ENCODE results near the gene EVI5L.

EVI5L gene

DNA sequence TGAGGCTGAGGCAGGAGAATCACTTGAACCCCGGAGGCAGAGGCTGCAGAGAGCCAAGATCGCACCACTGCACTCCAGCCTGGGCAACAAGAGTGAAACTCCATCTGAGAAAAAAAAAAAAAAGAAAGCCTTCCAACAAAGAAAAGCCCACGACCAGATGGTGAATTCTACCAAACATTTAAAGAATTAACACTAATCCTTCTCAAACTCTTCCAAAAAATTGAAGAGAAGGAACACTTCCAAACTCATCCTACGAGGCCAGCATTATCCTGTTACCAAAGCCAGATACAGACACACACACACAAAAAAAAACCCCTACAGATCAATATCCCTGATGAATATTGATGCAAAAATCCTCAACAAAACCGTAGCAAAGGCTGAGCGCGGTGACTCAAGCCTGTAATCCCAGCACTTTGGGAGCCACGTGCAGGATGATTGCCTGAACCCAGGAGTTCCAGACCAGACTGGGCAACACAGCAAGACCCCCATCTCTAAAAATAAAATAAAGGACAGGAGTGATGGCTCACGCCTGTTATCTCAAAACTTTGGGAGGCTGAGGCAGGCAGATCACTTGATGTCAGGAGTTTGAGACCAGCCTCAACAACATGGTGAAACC, 6.2 kb upstream of the EVI5L start:
- Mint-ChIP-seq H3K27ac (no peak overlapping the region), H3K36me3 (no peaks in the 10 kb centered on the region), H3K27me3 (peaks cover 29 to 30% of the 10 kb centered on the region in 2 donors), H3K4me1 (peaks cover 11 to 16% of the 10 kb centered on the region in 2 donors), H3K9me3 (no peaks in the 10 kb centered on the region), H3K4me3 (no peak overlapping the region)
- ATAC-seq (replicated peaks) (no peak), DNase-seq (no peak)

DNA sequence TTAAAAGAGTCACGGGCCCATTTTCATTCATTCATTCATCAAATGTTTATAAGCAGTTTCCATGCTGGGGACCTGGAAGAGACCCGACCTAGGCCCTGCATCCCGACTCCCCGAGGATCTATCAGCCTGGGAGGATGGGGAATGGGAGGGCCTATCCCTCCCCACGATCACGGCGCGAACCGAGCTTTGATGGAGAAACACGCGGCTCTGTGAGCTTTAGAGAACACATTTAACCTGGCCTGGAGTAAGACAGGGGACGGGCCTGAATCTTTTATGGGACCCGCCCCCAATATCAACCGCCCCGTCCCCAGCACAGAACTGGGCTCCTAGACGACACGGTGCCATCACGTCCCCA, 875 bp upstream of the EVI5L start:
- H3K27me3 Mint-ChIP-seq: peaks cover 0 to 8% of the 10 kb centered on the region in 2 donors
- no peak for ATAC-seq (replicated peaks)

DNA sequence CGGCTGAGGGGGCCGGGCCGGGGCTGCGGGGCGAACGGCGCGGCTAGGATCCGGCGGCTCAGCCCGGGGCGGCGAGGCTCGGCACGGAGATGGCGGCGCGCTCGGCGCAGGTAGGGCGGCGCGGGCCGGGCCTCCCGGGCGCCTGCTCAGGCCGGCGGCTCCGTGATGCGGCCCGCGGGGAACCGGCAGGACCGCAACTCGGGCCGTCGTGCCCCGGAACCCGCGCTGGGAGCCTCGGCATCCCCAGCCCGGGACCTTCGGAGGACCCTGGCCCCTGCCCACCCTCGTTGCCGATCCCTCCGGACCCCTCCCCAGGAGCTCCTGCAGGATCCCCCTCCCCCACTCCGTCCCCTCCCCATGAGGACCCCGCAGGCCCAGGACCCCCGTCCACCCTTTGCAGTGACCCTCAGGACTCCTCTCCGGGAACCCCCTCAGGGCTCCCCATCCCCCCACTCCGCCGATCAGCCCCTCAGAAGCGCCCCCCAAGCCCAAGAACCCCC, 304 bp downstream of the EVI5L start:
- DNase-seq: no peak
- Mint-ChIP-seq H3K36me3 (no peaks in the 10 kb centered on the region), H3K27me3 (peaks cover 0 to 8% of the 10 kb centered on the region in 2 donors), H3K4me3 (peak overlapping the region; percentile 87 to 88), H3K27ac (no peak overlapping the region), H3K9me3 (no peaks in the 10 kb centered on the region), H3K4me1 (peaks cover 22 to 37% of the 10 kb centered on the region in 2 donors)
- peak; percentile 11 to 18 for ATAC-seq (replicated peaks)

More for the DNA sequence above, 875 bp upstream of the EVI5L start:
- Mint-ChIP-seq H3K4me1 (peaks cover 22 to 37% of the 10 kb centered on the region in 2 donors), H3K4me3 (peak overlapping the region; percentile 87 to 88), H3K27ac (peak overlapping the region; percentile 93), H3K9me3 (no peaks in the 10 kb centered on the region), H3K36me3 (no peaks in the 10 kb centered on the region)
- DNase-seq: no peak

DNA sequence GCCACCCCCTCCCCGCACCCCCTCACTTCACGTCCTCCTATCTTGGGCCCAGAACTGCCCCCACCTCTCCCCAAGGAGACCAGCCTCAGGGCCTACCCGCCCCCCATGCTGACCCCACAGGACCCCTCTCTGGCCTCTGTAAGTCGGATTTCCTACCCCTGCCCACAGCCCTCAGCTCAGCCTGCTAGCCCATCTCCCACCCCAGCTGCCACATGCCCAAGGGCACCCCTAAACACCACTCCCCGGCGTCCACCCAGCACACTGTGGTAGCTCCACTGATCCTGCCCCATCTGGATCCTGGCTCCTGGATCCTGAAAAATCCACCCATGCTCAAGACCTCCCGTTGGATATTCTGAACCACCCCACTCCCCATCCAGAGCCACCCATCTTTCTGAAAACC, 805 bp downstream of the EVI5L start:
- H3K4me1 Mint-ChIP-seq: peaks cover 22 to 39% of the 10 kb centered on the region in 2 donors
- H3K27me3 Mint-ChIP-seq: peaks cover 0 to 8% of the 10 kb centered on the region in 2 donors
- peak overlapping the region; percentile 85 to 87 for H3K4me3 Mint-ChIP-seq
- H3K9me3 Mint-ChIP-seq: no peaks in the 10 kb centered on the region
- DNase-seq: no peak
- no peak for ATAC-seq (replicated peaks)
- no peaks in the 10 kb centered on the region for H3K36me3 Mint-ChIP-seq
- peak overlapping the region; percentile 82 for H3K27ac Mint-ChIP-seq

DNA sequence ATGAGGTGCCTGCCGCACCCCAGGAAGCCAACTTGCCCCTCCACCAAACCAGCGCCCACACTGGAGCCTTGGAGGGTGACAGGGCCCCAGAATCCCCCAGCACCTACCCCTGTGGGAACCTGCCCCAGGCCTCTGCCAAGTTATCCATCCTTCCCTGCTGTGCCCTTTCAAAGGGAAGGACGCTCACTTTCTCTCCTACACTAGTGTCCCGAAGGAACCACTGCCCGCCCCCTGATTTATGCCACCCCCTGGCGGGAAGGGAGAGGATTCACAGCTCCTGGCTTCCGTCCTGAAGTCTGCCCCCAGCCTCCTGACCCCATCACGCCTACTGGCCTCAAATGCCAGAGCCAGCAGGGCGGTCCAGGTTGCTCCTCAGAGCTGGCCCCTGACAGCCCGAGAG, 1.4 kb downstream of the EVI5L start:
- ATAC-seq (replicated peaks) (no peak), DNase-seq (no peak)
- H3K4me3 Mint-ChIP-seq: peak overlapping the region; percentile 85 to 87
- peaks cover 0 to 7% of the 10 kb centered on the region in 2 donors for H3K27me3 Mint-ChIP-seq
- H3K9me3 Mint-ChIP-seq: no peaks in the 10 kb centered on the region
- H3K4me1 Mint-ChIP-seq: peaks cover 22 to 42% of the 10 kb centered on the region in 2 donors
- H3K27ac Mint-ChIP-seq: peak overlapping the region; percentile 82
- H3K36me3 Mint-ChIP-seq: no peaks in the 10 kb centered on the region

DNA sequence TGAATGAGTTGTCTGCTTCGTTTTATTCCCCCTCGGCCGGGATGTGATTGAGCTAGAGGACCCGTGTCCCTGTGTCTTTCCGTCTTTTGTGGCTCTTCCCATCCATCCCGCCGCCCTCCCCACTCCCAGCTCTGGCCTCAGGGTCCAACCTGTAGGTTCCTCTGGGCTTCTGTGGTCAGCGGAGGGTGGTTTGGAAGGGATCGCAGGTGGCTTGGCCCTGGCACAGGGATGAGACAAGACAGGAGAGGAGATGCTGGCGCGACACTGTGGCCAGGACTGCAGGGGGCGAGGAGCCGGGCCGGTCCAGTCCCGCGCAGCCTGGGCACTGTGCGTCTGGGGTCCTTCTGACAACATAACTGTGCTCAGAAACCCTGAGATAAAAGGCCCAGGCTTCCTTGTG, 2.0 kb downstream of the EVI5L start:
- Mint-ChIP-seq H3K36me3 (no peaks in the 10 kb centered on the region), H3K4me3 (no peak overlapping the region), H3K9me3 (no peaks in the 10 kb centered on the region), H3K4me1 (peaks cover 22 to 42% of the 10 kb centered on the region in 2 donors), H3K27ac (no peak overlapping the region), H3K27me3 (peaks cover 0 to 4% of the 10 kb centered on the region in 2 donors)
- DNase-seq (no peak), ATAC-seq (replicated peaks) (no peak)

DNA sequence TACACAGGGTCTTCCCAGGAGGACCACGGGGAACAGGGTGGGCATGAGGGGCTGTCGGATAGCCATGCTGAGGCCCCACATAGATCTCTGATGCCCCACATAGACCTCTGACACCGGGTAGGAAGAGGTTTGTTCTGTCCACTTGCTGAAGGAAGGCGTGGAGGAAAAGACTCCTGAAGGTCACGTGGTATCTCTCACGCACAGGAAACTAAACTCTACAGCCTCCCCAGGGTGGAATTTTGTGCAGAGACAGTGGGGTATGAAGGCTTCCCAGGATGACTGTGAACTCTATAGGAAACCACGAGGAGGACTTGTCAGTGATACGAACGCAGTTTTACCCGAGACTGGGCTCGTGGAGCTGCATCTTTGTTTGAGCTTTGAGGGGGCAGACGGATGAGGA, 2.8 kb downstream of the EVI5L start:
- H3K4me3 Mint-ChIP-seq: no peak overlapping the region
- H3K9me3 Mint-ChIP-seq: no peaks in the 10 kb centered on the region
- peaks cover 22 to 42% of the 10 kb centered on the region in 2 donors for H3K4me1 Mint-ChIP-seq

DNA sequence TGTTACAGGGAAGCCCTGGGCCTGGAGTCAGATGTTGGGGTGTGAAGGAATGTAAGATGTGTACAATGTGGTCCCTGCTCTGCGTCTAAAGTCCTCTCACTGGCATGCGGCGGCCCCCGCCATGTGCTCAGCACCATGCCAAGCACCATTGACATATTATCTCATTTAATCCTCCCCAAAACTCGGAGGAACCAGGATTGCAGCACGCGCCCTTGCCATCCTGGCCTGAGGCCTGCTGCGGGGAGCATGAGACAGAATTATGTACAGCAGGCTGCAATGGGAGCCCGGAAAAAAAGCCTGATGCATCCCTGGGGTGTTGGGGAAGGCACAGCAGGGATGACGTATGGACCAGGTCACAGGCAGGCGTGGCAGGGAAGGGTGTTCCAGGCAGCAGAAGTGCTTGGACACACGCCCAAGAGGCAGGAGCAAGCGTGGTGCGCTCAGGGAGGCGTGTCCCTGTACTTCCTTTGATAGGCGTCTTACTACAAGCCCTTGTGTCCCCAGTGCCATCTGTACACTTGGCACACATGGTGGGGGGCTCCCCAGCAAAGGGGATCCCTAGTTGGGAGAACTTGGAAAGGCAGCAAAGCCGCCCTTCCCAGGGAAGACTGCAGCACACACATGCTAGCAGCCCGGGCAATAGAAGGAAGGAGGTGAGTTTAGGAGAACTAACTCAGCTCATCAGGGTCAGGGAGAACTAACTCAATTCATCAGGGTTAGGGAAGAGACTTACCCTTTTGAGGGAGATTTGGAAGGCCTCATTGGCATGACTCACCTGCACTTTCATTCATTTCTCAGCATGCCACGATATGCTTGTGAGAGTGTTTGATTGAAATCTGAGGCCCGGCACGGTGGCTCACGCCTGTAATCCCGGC, 3.4 kb downstream of the EVI5L start:
- H3K36me3 Mint-ChIP-seq: no peaks in the 10 kb centered on the region
- ATAC-seq (replicated peaks) (no peak), DNase-seq (no peak)
- peaks cover 22 to 42% of the 10 kb centered on the region in 2 donors for H3K4me1 Mint-ChIP-seq
- H3K27ac Mint-ChIP-seq: no peak overlapping the region
- H3K27me3 Mint-ChIP-seq: peaks cover 0 to 4% of the 10 kb centered on the region in 2 donors
- no peak overlapping the region for H3K4me3 Mint-ChIP-seq
- no peaks in the 10 kb centered on the region for H3K9me3 Mint-ChIP-seq

More for the DNA sequence above, 2.8 kb downstream of the EVI5L start:
- Mint-ChIP-seq H3K27ac (no peak overlapping the region), H3K27me3 (peaks cover 0 to 4% of the 10 kb centered on the region in 2 donors), H3K36me3 (no peaks in the 10 kb centered on the region)
- no peak for DNase-seq
- no peak for ATAC-seq (replicated peaks)

DNA sequence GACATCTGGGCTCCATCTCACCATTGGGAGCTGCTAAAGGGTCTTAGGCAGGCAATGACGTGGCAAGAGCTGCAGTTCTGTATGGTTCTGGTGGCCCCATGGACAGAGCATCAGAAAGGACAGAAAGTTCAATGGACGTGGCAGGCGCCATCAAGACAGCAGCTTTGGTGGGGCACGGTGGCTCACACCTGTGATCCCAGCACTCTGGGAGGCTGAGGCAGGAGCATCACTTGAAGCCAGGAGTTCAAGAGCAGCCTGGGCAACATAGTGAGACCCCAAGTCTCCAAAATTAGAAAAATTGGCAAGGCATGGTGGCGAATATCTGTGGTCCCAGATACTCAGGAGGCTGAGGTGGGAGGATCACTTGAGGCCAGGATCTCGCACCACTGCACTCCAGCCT, 9.5 kb downstream of the EVI5L start:
- H3K4me1 Mint-ChIP-seq: peaks cover 0 to 5% of the 10 kb centered on the region in 2 donors
- no peak overlapping the region for H3K4me3 Mint-ChIP-seq
- H3K27ac Mint-ChIP-seq: no peak overlapping the region
- no peaks in the 10 kb centered on the region for H3K27me3 Mint-ChIP-seq
- no peak for DNase-seq
- ATAC-seq (replicated peaks): no peak
- H3K9me3 Mint-ChIP-seq: no peaks in the 10 kb centered on the region
- H3K36me3 Mint-ChIP-seq: no peaks in the 10 kb centered on the region

DNA sequence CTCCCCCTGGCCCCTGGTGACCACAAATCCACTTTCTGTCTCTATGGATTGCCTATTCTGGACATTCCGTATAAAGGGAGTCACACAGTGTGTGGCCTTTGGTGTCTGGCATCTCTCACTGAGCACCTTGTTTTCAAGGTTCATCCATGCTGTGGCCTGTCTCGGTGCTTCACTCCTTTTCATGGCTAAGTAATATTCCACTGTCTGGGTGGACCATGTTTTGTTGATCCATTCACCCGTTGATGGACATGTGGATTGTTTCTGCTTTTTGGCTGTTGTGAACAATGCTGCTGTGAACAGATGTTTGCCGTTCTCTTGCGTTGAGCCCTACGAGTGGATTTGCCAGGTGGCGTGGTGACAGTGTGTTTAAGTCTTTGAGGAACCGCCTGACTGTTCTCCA, 10.6 kb downstream of the EVI5L start:
- H3K27ac Mint-ChIP-seq: no peak overlapping the region
- H3K27me3 Mint-ChIP-seq: no peaks in the 10 kb centered on the region
- ATAC-seq (replicated peaks) (no peak), DNase-seq (no peak)
- H3K4me3 Mint-ChIP-seq: no peak overlapping the region
- peaks cover 0 to 2% of the 10 kb centered on the region in 2 donors for H3K36me3 Mint-ChIP-seq
- peaks cover 0 to 5% of the 10 kb centered on the region in 2 donors for H3K4me1 Mint-ChIP-seq
- H3K9me3 Mint-ChIP-seq: no peaks in the 10 kb centered on the region

DNA sequence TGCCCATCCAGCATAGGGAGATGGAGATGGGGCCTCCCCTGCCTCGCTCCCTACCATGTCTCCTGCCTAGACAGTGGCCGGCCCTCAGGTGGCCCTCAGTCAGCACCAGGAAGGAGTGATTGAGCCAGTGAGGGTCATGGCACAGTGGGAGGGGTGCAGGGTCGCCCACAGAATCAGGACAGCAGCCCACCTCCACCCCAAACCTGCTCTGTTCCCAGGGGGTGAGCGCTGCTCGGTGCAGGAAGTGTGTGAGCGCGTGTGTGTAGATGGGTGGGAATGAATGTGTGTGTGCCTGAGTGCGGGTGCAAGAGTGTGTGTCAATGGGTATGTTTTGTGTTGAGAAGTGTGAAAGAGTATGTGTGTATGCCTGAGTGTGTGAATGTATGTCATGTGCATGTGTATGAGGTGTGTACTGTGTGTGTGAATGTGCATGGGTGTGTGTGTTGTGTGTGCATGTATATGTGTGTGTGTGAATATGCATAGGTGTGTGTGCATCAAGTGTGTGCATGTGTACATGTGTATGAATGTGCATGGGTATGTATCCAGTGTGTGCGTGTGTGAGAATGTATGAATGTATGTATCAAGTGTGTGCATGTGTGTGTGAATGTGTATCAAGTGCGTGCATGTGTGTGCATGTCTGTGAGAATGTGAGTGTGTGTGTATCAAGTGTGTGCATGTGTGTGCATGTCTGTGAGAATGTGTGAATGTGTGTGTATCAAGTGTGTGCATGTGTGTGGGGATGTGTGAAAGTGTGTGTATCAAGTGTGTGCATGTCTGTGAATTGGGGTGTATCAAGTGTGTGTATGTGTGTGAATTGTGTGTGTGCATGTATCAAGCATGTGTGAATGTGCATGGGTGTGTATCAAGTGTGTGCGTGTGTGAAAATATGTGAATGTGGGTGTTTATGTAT, 12.0 kb downstream of the EVI5L start:
- Mint-ChIP-seq H3K4me3 (no peak overlapping the region), H3K9me3 (no peaks in the 10 kb centered on the region), H3K4me1 (no peaks in the 10 kb centered on the region), H3K27me3 (no peaks in the 10 kb centered on the region), H3K36me3 (peaks cover 0 to 2% of the 10 kb centered on the region in 2 donors), H3K27ac (no peak overlapping the region)
- ATAC-seq (replicated peaks): no peak
- DNase-seq: no peak

DNA sequence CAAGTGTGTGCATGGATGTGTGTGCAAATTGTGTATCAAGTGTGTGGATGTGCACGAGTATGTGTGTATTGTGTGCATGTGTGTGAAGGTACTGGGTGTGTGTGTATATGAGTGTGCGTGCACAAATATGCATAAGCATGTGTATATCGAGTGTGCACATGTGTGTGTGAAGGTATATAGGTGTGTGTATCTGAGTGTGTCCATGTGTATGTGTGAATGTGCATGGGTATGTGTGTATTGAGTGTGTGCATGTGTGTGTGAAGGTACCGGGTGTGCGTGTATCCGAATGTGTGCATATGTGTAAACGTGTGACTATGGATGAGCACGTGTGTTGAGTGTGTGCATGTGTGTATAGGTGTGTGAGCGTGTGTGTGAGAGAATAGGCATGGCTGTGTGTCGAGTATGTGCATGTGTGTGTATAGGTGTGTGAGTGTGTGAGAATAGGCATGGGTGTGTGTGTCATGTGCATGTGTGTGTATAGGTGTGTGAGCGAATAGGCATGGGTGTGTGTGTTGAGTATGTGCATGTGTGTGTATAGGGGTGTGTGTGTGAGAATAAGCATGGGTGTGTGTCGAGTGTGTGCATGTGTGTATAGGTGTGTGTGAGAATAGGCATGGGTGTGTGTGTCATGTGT, 12.8 kb downstream of the EVI5L start:
- Mint-ChIP-seq H3K36me3 (peaks cover 0 to 2% of the 10 kb centered on the region in 2 donors), H3K27ac (no peak overlapping the region)

DNA sequence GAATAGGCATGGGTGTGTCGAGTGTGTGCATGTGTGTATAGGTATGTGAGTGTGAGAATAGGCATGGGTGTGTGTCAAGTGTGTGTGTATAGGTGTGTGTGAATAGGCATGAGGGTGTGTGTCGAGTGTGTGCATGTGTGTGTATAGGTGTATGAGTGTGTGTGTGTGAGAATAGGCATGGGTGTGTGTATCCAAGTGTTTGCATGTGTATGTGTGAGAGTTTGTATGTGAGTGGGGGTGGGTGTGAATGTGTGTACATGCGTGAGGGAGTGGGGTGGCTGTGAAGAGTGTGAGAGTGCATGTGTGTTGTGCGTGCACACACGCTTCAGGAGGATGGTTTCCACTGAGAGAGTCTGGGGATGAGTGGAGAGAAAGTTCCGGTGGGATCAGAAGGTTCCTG, 13.5 kb downstream of the EVI5L start:
- no peak overlapping the region for H3K27ac Mint-ChIP-seq
- no peaks in the 10 kb centered on the region for H3K9me3 Mint-ChIP-seq
- H3K27me3 Mint-ChIP-seq: no peaks in the 10 kb centered on the region
- DNase-seq (no peak), ATAC-seq (replicated peaks) (no peak)
- H3K36me3 Mint-ChIP-seq: peaks cover 0 to 2% of the 10 kb centered on the region in 2 donors
- H3K4me3 Mint-ChIP-seq: no peak overlapping the region
- no peaks in the 10 kb centered on the region for H3K4me1 Mint-ChIP-seq

More for the DNA sequence above, 12.8 kb downstream of the EVI5L start:
- no peak for ATAC-seq (replicated peaks)
- Mint-ChIP-seq H3K4me1 (no peaks in the 10 kb centered on the region), H3K9me3 (no peaks in the 10 kb centered on the region), H3K27me3 (no peaks in the 10 kb centered on the region), H3K4me3 (no peak overlapping the region)
- no peak for DNase-seq

DNA sequence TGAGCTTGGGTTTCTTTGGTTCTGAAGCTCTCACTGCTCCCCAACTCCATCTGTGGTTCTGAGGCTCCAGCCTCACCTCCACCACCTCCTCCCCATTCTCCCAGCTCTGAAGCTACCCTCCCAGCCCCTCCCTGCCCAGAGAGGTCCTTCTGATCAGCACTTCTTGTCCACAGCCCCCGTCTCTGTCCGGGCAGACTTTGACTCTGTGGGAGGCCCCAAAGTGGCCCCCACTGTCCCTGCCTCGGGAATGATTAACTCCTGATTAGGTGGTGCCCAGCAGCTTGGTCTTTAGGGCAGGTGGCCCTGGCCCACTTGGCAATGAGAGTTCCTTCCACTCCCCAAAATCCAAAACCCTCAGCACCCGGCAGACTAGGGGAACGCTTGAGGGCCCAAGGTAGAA, 14.4 kb downstream of the EVI5L start:
- Mint-ChIP-seq H3K4me1 (no peaks in the 10 kb centered on the region), H3K36me3 (peaks cover 0 to 2% of the 10 kb centered on the region in 2 donors), H3K27ac (no peak overlapping the region)

More for the DNA sequence above, 14.4 kb downstream of the EVI5L start:
- DNase-seq (no peak), ATAC-seq (replicated peaks) (no peak)
- no peaks in the 10 kb centered on the region for H3K9me3 Mint-ChIP-seq
- H3K4me3 Mint-ChIP-seq: no peak overlapping the region
- H3K27me3 Mint-ChIP-seq: no peaks in the 10 kb centered on the region

Measured in stimulated activated naive B cell treated with anti-CD40 and anti-IgM and Interleukin-4, amounts not matched to agents 10 μg/mL and 1 μg/mL and 100 μg/mL, for 72 hours (primary cell).